ENCODE results near the gene VPS9D1. TPM values are rescaled to one million over a fixed set of nuclear protein-coding genes. Genes with fewer than 3 reads are reported as not detected.
"Not testable (repeated sequence)": the region's sequence is repeated elsewhere in the genome, so short reads cannot be mapped to it uniquely, and the experiment has no call there.

The VPS9D1 gene
- total RNA-seq, 1 donor from 2014 or later: 20.2 TPM

DNA sequence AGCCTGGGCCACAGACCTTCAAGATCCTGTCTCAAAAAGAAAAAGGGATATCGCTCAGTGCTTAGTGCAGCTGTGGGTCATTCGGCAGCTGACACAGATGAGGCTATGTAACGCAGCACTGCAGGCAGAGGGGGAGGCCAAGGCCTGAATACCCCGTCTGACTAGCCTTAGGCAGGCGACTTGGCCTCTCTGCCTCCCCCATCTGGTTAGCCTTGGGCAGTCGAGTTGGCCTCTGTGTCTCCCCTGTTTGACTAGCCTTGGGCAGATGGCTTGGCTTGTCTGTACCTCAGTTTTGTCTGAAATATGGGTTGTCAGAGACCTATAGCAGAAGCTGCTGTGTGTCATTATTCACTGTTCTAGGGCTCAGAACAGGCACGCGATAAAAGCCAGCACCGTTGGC, 53.1 kb downstream of the VPS9D1 start:
- Mint-ChIP-seq H3K27ac (ENCODE audit: unreplicated experiment) (no peak overlapping the region), H3K4me1 (peaks cover 4% of the 10 kb centered on the region), H3K9me3 (peaks cover 5% of the 10 kb centered on the region), H3K36me3 (ENCODE audit: low read depth) (peaks cover 46% of the 10 kb centered on the region), H3K4me3 (no peak overlapping the region), H3K27me3 (ENCODE audit: low read depth) (no peaks in the 10 kb centered on the region)
- DNase-seq (ENCODE audit: low read depth, low spot score): no peak
- TF ChIP-seq, protein P1, sequence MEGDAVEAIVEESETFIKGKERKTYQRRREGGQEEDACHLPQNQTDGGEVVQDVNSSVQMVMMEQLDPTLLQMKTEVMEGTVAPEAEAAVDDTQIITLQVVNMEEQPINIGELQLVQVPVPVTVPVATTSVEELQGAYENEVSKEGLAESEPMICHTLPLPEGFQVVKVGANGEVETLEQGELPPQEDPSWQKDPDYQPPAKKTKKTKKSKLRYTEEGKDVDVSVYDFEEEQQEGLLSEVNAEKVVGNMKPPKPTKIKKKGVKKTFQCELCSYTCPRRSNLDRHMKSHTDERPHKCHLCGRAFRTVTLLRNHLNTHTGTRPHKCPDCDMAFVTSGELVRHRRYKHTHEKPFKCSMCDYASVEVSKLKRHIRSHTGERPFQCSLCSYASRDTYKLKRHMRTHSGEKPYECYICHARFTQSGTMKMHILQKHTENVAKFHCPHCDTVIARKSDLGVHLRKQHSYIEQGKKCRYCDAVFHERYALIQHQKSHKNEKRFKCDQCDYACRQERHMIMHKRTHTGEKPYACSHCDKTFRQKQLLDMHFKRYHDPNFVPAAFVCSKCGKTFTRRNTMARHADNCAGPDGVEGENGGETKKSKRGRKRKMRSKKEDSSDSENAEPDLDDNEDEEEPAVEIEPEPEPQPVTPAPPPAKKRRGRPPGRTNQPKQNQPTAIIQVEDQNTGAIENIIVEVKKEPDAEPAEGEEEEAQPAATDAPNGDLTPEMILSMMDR (conservative IDR thresholded peaks at IDR 0.05): no peak

DNA sequence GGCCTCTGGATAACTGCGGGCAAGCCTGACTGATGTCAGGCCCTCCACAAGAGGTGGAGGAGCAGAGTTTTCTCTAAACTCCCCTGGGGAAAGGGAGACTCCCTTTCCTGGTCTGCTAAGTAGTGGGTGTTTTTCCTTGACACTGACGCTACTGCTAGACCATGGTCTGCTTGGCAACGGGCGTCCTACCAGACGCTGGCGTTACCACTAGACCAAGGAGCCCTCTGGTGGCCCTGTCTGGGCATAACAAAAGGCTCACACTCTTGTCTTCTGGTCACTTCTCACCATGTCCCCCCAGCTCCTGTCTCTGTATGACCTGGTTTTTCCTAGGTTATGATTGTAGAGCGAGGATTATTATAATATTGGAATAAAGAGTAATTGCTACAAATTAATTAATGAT, 53.7 kb downstream of the VPS9D1 start:
- H3K4me3 Mint-ChIP-seq; H3K4me1 Mint-ChIP-seq; H3K27me3 Mint-ChIP-seq (ENCODE audit: low read depth); H3K9me3 Mint-ChIP-seq; H3K27ac Mint-ChIP-seq (ENCODE audit: unreplicated experiment): not testable (repeated sequence)
- TF ChIP-seq, protein P1 (conservative IDR thresholded peaks at IDR 0.05): peak; percentile 43
- peak; percentile 29 for DNase-seq (ENCODE audit: low read depth, low spot score)
- H3K36me3 Mint-ChIP-seq (ENCODE audit: low read depth): peaks cover 41% of the 10 kb centered on the region

DNA sequence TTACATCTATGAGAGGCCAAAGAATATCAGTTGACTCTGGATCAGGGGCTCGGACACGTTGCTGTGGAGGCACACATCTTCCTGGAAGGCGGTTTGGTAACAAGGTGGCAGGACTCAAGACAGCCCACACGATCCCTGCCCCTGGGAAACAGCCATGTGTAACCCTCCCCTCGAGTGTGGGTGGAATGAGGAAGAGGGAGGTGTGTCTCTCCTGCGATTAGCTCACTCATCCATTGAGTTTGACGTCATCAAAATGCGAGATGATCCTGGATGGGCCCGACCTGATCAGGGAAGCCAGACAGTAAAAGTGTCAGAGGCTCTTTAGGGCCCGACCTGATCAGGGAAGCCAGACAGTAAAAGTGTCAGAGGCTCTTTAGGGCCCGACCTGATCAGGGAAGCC, 56.5 kb downstream of the VPS9D1 start:
- Mint-ChIP-seq H3K4me3 (peak overlapping the region; percentile 25), H3K36me3 (ENCODE audit: low read depth) (peaks cover 54% of the 10 kb centered on the region)
- not testable (repeated sequence) for DNase-seq (ENCODE audit: low read depth, low spot score); H3K4me1 Mint-ChIP-seq; H3K9me3 Mint-ChIP-seq; H3K27ac Mint-ChIP-seq (ENCODE audit: unreplicated experiment); H3K27me3 Mint-ChIP-seq (ENCODE audit: low read depth)

DNA sequence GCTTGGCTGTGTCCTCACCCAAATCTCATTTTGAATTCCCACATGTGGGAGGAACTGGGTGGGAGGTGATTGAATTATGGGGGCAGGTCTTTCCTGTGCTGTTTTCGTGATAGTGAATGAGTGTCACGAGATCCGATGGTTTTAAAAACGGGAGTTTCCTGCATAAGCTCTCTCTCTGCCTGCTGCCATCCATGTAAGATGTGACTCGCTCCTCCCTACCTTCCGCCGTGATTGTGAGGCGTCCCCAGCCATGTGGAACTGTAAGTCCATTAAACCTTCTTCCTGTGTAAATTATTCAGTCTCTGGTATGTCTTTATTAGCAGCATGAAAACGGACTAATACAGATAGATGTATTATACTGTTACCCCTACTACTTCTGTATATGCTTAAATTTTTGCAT, 59.5 kb downstream of the VPS9D1 start:
- Mint-ChIP-seq H3K27ac (ENCODE audit: unreplicated experiment) (no peak overlapping the region), H3K27me3 (ENCODE audit: low read depth) (no peaks in the 10 kb centered on the region), H3K4me3 (peak overlapping the region; percentile 73), H3K4me1 (peaks cover 15% of the 10 kb centered on the region), H3K9me3 (peaks cover 1% of the 10 kb centered on the region), H3K36me3 (ENCODE audit: low read depth) (peaks cover 48% of the 10 kb centered on the region)
- no peak for DNase-seq (ENCODE audit: low read depth, low spot score)
- TF ChIP-seq, protein P1 (conservative IDR thresholded peaks at IDR 0.05): no peak

DNA sequence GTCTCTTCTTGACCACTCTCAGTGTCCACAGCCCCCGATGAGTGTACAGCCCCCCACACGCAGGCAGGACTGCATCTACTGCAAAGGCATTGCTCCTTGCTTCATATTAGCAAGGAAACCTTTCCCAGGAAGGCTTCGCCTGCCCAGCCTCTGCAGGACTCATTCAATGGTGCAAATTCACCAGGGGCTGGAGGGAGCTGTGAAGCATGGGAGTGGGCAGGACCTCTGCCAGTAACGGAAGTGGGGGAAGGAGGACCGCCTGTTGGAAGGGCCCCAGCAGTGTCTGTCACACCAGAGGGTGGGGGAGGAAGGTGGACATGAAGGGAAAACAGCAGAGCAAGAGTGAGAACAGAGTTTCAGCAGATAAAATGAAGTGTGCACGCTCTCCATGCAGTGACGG, 60.6 kb downstream of the VPS9D1 start:
- no peak overlapping the region for H3K27ac Mint-ChIP-seq (ENCODE audit: unreplicated experiment)
- peak overlapping the region; percentile 67 for H3K4me3 Mint-ChIP-seq
- peaks cover 16% of the 10 kb centered on the region for H3K4me1 Mint-ChIP-seq
- H3K27me3 Mint-ChIP-seq (ENCODE audit: low read depth): no peaks in the 10 kb centered on the region
- no peak for DNase-seq (ENCODE audit: low read depth, low spot score)
- TF ChIP-seq, protein P1 (conservative IDR thresholded peaks at IDR 0.05): no peak
- H3K36me3 Mint-ChIP-seq (ENCODE audit: low read depth): peaks cover 39% of the 10 kb centered on the region
- no peaks in the 10 kb centered on the region for H3K9me3 Mint-ChIP-seq

DNA sequence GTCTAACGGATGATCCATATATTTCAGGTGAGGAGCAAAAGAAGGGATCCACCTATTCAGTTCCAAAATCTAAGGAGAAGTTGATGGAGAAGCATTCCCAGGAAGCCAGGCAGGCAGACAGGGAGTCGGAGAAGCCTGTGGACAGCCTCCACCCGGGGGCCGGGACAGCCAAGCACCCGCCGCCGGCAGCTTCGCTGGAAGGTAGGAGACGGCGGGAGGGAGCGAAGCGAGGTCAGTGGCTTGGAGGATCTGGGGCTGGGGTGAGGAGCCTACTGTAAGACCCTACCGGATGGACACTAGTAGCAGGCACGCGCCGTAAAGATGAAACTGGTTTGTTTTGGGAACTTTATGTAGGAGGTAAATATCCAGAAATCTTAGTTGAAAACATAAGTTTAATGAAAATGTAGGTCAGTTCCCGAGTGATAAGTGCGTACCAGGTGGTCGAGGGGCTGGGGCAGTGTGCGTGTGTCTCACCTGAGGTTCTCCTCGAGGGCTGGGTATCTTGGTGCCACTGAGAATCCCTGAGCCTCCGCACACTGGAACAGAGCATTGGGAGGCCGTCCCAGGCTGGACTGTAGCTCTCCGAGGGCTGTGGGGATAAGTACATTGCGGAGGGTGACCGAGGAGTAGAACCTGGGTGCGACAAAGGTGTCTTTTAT, 62.3 kb downstream of the VPS9D1 start:
- Mint-ChIP-seq H3K4me1 (peaks cover 19% of the 10 kb centered on the region), H3K36me3 (ENCODE audit: low read depth) (peaks cover 28% of the 10 kb centered on the region), H3K4me3 (peak overlapping the region; percentile 89), H3K9me3 (no peaks in the 10 kb centered on the region), H3K27ac (ENCODE audit: unreplicated experiment) (peak overlapping the region; percentile 94), H3K27me3 (ENCODE audit: low read depth) (no peaks in the 10 kb centered on the region)
- TF ChIP-seq, protein P1 (conservative IDR thresholded peaks at IDR 0.05): no peak
- no peak for DNase-seq (ENCODE audit: low read depth, low spot score)
